Spleen (tissue), 11 donors: Measurements from ENCODE around the gene HBD. TPM values are rescaled to one million over a fixed set of nuclear protein-coding genes. Genes with fewer than 3 reads are reported as not detected.

ENCODE experiments used
- DNase-seq: peaks from one replicate; pipeline ENCODE4 v3.0.0-alpha.2; 2020
- H3K27ac ChIP-seq, 8 donors: fragments of 200-600 bp; sonication (generic) in 7 of 8; 1 replicate in 4 of 8; 2 replicates in 4 of 8; pipeline versions ENCODE4 v1.5.0 to v1.8.0; 2016 to 2021; ENCODE audit warnings: inconsistent platforms in 4 of 8, mild to moderate bottlenecking in 4 of 8, moderate library complexity in 1 of 8
- H3K27me3 ChIP-seq, 7 donors: fragments of 200-600 bp; sonication (generic) in 6 of 7; replicated peaks in 1 of 7; 1 replicate in 4 of 7; 2 replicates in 3 of 7; pipeline versions ENCODE4 v1.5.0 to v1.8.0; 2016 to 2021; ENCODE audit warnings: inconsistent platforms in 3 of 7, mild to moderate bottlenecking in 1 of 7
- H3K36me3 ChIP-seq, 6 donors: fragments of 200-600 bp; sonication (generic) in 5 of 6; 1 replicate in 4 of 6; 2 replicates in 2 of 6; pipeline versions ENCODE4 v1.5.0 to v1.8.0; 2016 to 2021; ENCODE audit warnings: inconsistent platforms in 2 of 6
- H3K4me1 ChIP-seq, 6 donors: fragments of 200-600 bp; sonication (generic) in 5 of 6; 1 replicate in 3 of 6; 2 replicates in 3 of 6; pipeline versions ENCODE4 v1.5.0 to v1.8.0; 2016 to 2021; ENCODE audit warnings: inconsistent platforms in 3 of 6
- H3K4me3 ChIP-seq, 8 donors: fragments of 200-600 bp; sonication (generic) in 7 of 8; 1 replicate in 4 of 8; 2 replicates in 4 of 8; pipeline versions ENCODE4 v1.5.0 to v1.8.0; 2016 to 2021; ENCODE audit warnings: inconsistent platforms in 4 of 8, mild to moderate bottlenecking in 4 of 8, moderate library complexity in 2 of 8
- H3K9me3 ChIP-seq, 8 donors: fragments of 200-600 bp; sonication (generic) in 7 of 8; 1 replicate in 4 of 8; 2 replicates in 4 of 8; pipeline versions ENCODE4 v1.5.0 to v1.8.0; 2016 to 2021; ENCODE audit warnings: inconsistent platforms in 4 of 8
- POLR2A ChIP-seq, 3 donors: fragments of 450-650 bp; IDR thresholded peaks; one replicate each; pipeline ENCODE4 v1.5.1; 2017; ENCODE audit warnings: antibody characterized with exemption in 3 of 3, mild to moderate bottlenecking in 1 of 3
- POLR2AphosphoS5 ChIP-seq, 3 donors: sonication (generic); formaldehyde crosslinking; IDR thresholded peaks; one replicate each; pipeline ENCODE4 v1.5.1; 2017; ENCODE audit warnings: antibody characterized with exemption in 3 of 3
- WGBS, 5 donors: extraction: QIAGEN DNeasy Blood & Tissue Kit in 3 of 5; methylation state at CpG; one replicate each; pipeline versions ENCODE4 v1.1.5 to v1.1.7; 2013 to 2018; 5-methylcytosine and 5-hydroxymethylcytosine counted together
- intact Hi-C: fragments of 100-400 bp; cut with DNase I; formaldehyde crosslinking; loops from one replicate; pipeline ENCODE4 v1.15.0; 2023; ENCODE audit warnings: low total_unique reads
- polyA plus RNA-seq, 3 donors: library from polyadenylated mRNA; stranded (reverse); fragments of 200-250 nt; gene quantifications; one replicate each; pipeline ENCODE4 v1.2.1, GENCODE V29; 2013
- total RNA-seq, 7 donors: library from RNA; depleted of rRNA in 3 of 7; stranded (reverse); fragments of >200 nt in 3 of 7; fragmentation: NEBNext Ultra II Directional in 4 of 7; extraction: Animal tissue kit (Norgen Biotek cat#: 25700) in 4 of 7; gene quantifications; one replicate each; pipeline versions ENCODE4 v1.1.0 to v1.2.1, GENCODE V29; 2016 to 2021
- TF ChIP-seq, protein P1 (sequence below), 11 experiments: fragments of 200-600 bp in 7 of 11; fragments of 450-650 bp in 4 of 11; sonication (generic) in 4 of 11; IDR thresholded peaks in 8 of 11; conservative IDR thresholded peaks in 3 of 11; 1 replicate in 7 of 11; 2 replicates in 4 of 11; pipeline versions ENCODE4 v1.4.0 to v1.8.0; 2016 to 2021; ENCODE audit warnings: antibody characterized with exemption in 11 of 11, inconsistent platforms in 4 of 11, mild to moderate bottlenecking in 1 of 11
- donor health status: healthy with polysubstance abuse.
- donor health status: DM: no; HTN: no; CAD: no; lungs with moderate emphysema.
- donor health status: DM: no; HTN: no; CAD: no.
- donor health status: Bipolar disorder and iron deficiency.
- donor health status: healthy.
- donor health status: DM: no; HTN: no; CAD: no.
- donor health status: DM: yes; HTN: yes; CAD: no.

HBD gene
- total and polyA plus RNA-seq, 10 donors = 1.0 to 327 (median 10.6) TPM

DNA sequence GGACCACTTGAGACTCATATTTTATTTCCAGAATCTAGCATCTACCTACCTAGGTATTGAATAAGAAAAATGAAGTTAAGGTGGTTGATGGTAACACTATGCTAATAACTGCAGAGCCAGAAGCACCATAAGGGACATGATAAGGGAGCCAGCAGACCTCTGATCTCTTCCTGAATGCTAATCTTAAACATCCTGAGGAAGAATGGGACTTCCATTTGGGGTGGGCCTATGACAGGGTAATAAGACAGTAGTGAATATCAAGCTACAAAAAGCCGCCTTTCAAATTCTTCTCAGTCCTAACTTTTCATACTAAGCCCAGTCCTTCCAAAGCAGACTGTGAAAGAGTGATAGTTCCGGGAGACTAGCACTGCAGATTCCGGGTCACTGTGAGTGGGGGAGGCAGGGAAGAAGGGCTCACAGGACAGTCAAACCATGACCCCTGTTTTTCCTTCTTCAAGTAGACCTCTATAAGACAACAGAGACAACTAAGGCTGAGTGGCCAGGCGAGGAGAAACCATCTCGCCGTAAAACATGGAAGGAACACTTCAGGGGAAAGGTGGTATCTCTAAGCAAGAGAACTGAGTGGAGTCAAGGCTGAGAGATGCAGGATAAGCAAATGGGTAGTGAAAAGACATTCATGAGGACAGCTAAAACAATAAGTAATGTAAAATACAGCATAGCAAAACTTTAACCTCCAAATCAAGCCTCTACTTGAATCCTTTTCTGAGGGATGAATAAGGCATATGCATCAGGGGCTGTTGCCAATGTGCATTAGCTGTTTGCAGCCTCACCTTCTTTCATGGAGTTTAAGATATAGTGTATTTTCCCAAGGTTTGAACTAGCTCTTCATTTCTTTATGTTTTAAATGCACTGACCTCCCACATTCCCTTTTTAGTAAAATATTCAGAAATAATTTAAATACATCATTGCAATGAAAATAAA lies 9.5 kb downstream of the HBD start:
- H3K9me3 ChIP-seq = peaks cover 0 to 8% (median 0%) of the 10 kb centered on the region in 8 donors
- H3K4me1 ChIP-seq = no peaks in the 10 kb centered on the region
- no peaks in the 10 kb centered on the region for H3K27me3 ChIP-seq
- intact Hi-C loops = no loop called here
- WGBS, 5 donors = 71 to 77% (median 74%) methylated on average over 6 of the region's 6 CpGs
- DNase-seq = no peak
- no peaks in the 10 kb centered on the region for H3K36me3 ChIP-seq
- TF ChIP-seq POLR2A (IDR thresholded peaks at IDR 0.05) (no peak), POLR2AphosphoS5 (IDR thresholded peaks at IDR 0.05) (no peak)
- TF ChIP-seq, protein P1, sequence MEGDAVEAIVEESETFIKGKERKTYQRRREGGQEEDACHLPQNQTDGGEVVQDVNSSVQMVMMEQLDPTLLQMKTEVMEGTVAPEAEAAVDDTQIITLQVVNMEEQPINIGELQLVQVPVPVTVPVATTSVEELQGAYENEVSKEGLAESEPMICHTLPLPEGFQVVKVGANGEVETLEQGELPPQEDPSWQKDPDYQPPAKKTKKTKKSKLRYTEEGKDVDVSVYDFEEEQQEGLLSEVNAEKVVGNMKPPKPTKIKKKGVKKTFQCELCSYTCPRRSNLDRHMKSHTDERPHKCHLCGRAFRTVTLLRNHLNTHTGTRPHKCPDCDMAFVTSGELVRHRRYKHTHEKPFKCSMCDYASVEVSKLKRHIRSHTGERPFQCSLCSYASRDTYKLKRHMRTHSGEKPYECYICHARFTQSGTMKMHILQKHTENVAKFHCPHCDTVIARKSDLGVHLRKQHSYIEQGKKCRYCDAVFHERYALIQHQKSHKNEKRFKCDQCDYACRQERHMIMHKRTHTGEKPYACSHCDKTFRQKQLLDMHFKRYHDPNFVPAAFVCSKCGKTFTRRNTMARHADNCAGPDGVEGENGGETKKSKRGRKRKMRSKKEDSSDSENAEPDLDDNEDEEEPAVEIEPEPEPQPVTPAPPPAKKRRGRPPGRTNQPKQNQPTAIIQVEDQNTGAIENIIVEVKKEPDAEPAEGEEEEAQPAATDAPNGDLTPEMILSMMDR (IDR thresholded peaks at IDR 0.05 in 8 of 11, conservative IDR thresholded peaks at IDR 0.05 in 3 of 11) = no peak
- H3K27ac ChIP-seq = no peak overlapping the region
- no peak overlapping the region for H3K4me3 ChIP-seq

DNA sequence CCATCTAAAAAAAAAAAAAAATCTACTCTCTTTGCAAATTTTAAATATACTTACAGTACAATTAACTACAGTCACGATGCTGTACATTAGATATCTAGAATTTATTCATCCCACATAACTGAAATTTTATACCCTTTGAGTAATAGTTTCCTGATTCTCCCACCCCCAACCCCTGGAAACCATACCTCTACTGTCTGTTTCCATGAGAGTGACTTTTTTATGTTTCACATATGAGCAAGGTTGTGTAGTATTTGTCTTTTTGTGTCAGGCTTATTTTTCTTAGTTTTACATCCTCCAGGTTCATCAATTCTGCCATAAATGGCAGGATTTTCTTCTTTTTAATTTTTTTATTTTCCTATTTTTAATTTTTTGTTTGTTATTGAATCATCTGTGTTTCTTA lies 10.6 kb downstream of the HBD start:
- no peaks in the 10 kb centered on the region for H3K4me1 ChIP-seq
- intact Hi-C loops = no loop called here
- no peak overlapping the region for H3K4me3 ChIP-seq
- no peak for DNase-seq
- WGBS, 5 donors = 50 to 85% (median 71%) methylated on average over 1 of the region's 1 CpG
- H3K27me3 ChIP-seq = no peaks in the 10 kb centered on the region
- no peaks in the 10 kb centered on the region for H3K36me3 ChIP-seq
- TF ChIP-seq POLR2A (IDR thresholded peaks at IDR 0.05) (no peak), POLR2AphosphoS5 (IDR thresholded peaks at IDR 0.05) (no peak)
- TF ChIP-seq, protein P1 (IDR thresholded peaks at IDR 0.05 in 8 of 11, conservative IDR thresholded peaks at IDR 0.05 in 3 of 11) = no peak
- H3K27ac ChIP-seq = no peak overlapping the region
- peaks cover 0 to 8% (median 0%) of the 10 kb centered on the region in 8 donors for H3K9me3 ChIP-seq

DNA sequence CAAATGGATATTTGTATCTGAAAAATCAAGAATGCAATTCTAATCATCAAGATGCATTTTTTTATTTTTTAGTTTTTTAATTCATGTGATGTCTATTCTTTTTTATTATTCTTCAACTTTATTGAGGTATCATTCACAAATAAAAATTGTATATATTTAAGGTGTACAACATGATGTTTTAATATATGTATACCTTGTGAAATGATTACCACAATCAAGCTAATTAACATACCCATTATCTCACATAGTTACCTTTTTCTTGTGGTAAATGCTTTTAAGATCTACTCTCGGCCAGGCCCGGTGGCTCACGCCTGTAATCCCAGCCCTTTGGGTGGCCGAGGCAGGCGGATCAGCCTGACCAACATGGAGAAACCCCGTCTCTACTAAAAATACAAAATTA lies 11.1 kb downstream of the HBD start:
- WGBS, 5 donors = 87 to 95% (median 88%) methylated on average over 6 of the region's 6 CpGs
- TF ChIP-seq POLR2A (IDR thresholded peaks at IDR 0.05) = no peak
- no peak for TF ChIP-seq POLR2AphosphoS5 (IDR thresholded peaks at IDR 0.05)
- TF ChIP-seq, protein P1 (IDR thresholded peaks at IDR 0.05 in 8 of 11, conservative IDR thresholded peaks at IDR 0.05 in 3 of 11) = no peak
- peaks cover 0 to 8% (median 0%) of the 10 kb centered on the region in 8 donors for H3K9me3 ChIP-seq

DNA sequence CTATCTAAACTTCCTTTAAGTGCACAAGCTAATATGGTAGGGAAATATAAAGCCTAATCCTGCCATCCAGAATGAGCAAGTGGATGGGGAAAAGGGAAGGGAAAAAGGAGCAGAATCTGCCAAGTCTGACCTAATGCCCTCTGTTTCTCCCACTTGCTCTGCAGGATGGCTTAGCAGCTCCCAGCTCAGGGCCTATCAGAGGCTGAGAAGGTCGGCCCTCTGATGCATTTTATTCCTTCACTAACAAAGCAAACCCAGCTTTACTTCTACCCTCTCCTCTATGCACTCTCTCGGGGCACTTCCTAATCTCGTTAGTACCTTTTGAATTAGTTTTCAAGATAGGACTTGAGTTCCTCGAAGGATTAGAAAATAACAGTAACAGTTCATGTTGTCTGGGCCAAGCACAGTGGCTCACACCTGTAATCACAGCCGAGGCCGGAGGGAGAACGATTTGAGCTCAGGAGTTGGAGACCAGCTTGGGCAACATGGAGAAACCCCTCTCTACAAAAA lies 23.9 kb downstream of the HBD start:
- WGBS, 5 donors = 66 to 73% (median 70%) methylated on average over 7 of the region's 7 CpGs
- Histone ChIP-seq H3K9me3 (no peaks in the 10 kb centered on the region), H3K4me1 (no peaks in the 10 kb centered on the region), H3K27ac (no peak overlapping the region), H3K4me3 (no peak overlapping the region), H3K36me3 (no peaks in the 10 kb centered on the region), H3K27me3 (no peaks in the 10 kb centered on the region)
- TF ChIP-seq, protein P1 (IDR thresholded peaks at IDR 0.05 in 8 of 11, conservative IDR thresholded peaks at IDR 0.05 in 3 of 11) = no peak
- no peak for TF ChIP-seq POLR2AphosphoS5 (IDR thresholded peaks at IDR 0.05)
- no peak for TF ChIP-seq POLR2A (IDR thresholded peaks at IDR 0.05)
- no peak for DNase-seq
- intact Hi-C loops = no loop called here

More for the DNA sequence above, 11.1 kb downstream of the HBD start:
- no peaks in the 10 kb centered on the region for H3K27me3 ChIP-seq
- intact Hi-C loops = no loop called here
- H3K4me3 ChIP-seq = no peak overlapping the region
- DNase-seq = no peak
- H3K4me1 ChIP-seq = no peaks in the 10 kb centered on the region
- H3K27ac ChIP-seq = no peak overlapping the region
- no peaks in the 10 kb centered on the region for H3K36me3 ChIP-seq
